ENCODE data around the gene NUDT5. TPM values are rescaled to one million over a fixed set of nuclear protein-coding genes. Genes with fewer than 3 reads are reported as not detected.

Gene NUDT5
- total and polyA plus RNA-seq, 2 donors (not counting 1 experiment from before 2014, with no cell fraction given), result 25.9 to 39.9 TPM

GRCh38 chr10:12207114-12207513, 11.4 kb upstream of the NUDT5 start:
- no CpG with 5 or more reads among the region's 3 CpGs for WGBS (ENCODE audit: insufficient coverage)
- H3K9ac ChIP-seq (ENCODE audit: low read length), result no peak overlapping the region
- ChIA-PET CTCF (interaction anchor here (0.6 kb wide), 1 partner anchor 121 kb away, joined by 4 read pairs; no protein-coding TSS in a partner anchor), POLR2A (no interaction called here)
- no peak overlapping the region for H3K4me3 ChIP-seq (ENCODE audit: control extremely low read depth in 1 of 5, extremely low read depth in 1 of 5, insufficient read depth in 1 of 5, low read depth in 2 of 5, low read length in 4 of 5)
- Mint-ChIP-seq H3K27ac (no peak overlapping the region), H3K9me3 (ENCODE audit: insufficient read depth) (no peaks in the 10 kb centered on the region), H3K4me3 (no peak overlapping the region), H3K27me3 (no peaks in the 10 kb centered on the region), H3K4me1 (peaks cover 25% of the 10 kb centered on the region)
- no peaks in the 10 kb centered on the region for H3K9me3 ChIP-seq (ENCODE audit: control extremely low read depth in 1 of 3, control insufficient read depth in 2 of 3, insufficient read depth in 1 of 3, low read length in 2 of 3)
- H3K27me3 ChIP-seq (replicated peaks in 1 of 4; ENCODE audit: control extremely low read depth in 1 of 4, control insufficient read depth in 3 of 4, insufficient read depth in 4 of 4, low read length in 3 of 4), result no peaks in the 10 kb centered on the region
- intact Hi-C loops (cut with micrococcal nuclease), result no loop called here
- no peak overlapping the region for H2AFZ ChIP-seq (ENCODE audit: insufficient read depth, low read depth, low read length, poor library complexity, severe bottlenecking)
- no peak overlapping the region for H3K27ac ChIP-seq (ENCODE audit: low read length in 2 of 2)
- H3K4me1 ChIP-seq (ENCODE audit: control insufficient read depth in 2 of 2, insufficient read depth in 2 of 2, low read length in 2 of 2), result peaks cover 2 to 3% of the 10 kb centered on the region in 2 donors
- DNase-seq, result no peak
- H3K36me3 ChIP-seq (replicated peaks in 1 of 2; ENCODE audit: control extremely low read depth in 1 of 2, control insufficient read depth in 1 of 2, extremely low read depth in 1 of 2, insufficient read depth in 2 of 2, low read length in 1 of 2), result peaks cover 17 to 83% of the 10 kb centered on the region in 2 experiments
- no peak for TF ChIP-seq EZH2 (IDR thresholded peaks at IDR 0.05; ENCODE audit: borderline replicate concordance, insufficient read depth, low read depth, low read length, poor library complexity, severe bottlenecking)
- TF ChIP-seq, protein P1, sequence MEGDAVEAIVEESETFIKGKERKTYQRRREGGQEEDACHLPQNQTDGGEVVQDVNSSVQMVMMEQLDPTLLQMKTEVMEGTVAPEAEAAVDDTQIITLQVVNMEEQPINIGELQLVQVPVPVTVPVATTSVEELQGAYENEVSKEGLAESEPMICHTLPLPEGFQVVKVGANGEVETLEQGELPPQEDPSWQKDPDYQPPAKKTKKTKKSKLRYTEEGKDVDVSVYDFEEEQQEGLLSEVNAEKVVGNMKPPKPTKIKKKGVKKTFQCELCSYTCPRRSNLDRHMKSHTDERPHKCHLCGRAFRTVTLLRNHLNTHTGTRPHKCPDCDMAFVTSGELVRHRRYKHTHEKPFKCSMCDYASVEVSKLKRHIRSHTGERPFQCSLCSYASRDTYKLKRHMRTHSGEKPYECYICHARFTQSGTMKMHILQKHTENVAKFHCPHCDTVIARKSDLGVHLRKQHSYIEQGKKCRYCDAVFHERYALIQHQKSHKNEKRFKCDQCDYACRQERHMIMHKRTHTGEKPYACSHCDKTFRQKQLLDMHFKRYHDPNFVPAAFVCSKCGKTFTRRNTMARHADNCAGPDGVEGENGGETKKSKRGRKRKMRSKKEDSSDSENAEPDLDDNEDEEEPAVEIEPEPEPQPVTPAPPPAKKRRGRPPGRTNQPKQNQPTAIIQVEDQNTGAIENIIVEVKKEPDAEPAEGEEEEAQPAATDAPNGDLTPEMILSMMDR (IDR thresholded peaks at IDR 0.05), result no peak
- H3K79me2 ChIP-seq (ENCODE audit: control insufficient read depth, insufficient read depth, low read length), result peaks cover 90% of the 10 kb centered on the region
- peaks cover 62% of the 10 kb centered on the region for H4K20me1 ChIP-seq (ENCODE audit: control insufficient read depth, insufficient read depth, low read length, poor library complexity, severe bottlenecking)
- no peak overlapping the region for H3K4me2 ChIP-seq (replicated peaks; ENCODE audit: low read depth, low read length, poor library complexity, severe bottlenecking)
- no peak for ATAC-seq (ENCODE audit: low read depth)

DNA sequence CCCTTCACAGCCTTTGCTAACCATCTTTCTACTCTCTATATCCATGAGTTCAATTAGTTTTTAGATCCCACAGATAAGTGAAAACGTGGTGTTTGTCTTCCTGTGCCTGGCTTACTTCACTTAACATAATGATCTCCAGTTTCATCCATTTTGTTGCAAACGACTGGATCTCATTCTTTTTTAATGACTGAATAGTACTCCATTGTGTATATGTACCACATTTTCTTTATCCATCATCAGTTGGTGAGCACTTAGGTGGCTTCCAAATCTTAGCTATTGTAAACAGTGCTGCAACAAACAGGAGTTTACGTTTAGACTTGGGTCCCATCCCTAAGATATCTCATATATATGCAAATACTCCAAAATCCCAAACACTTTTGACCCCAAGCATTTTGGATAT, 9.4 kb upstream of the NUDT5 start:
- no peaks in the 10 kb centered on the region for H3K27me3 ChIP-seq (replicated peaks in 1 of 4; ENCODE audit: control extremely low read depth in 1 of 4, control insufficient read depth in 3 of 4, insufficient read depth in 4 of 4, low read length in 3 of 4)
- WGBS (ENCODE audit: insufficient coverage), result no CpG with 5 or more reads among the region's 3 CpGs
- CTCF ChIA-PET, result interaction anchor here (2.2 kb wide), 1 partner anchor 9 kb away, joined by 10 read pairs; no protein-coding TSS in a partner anchor
- Mint-ChIP-seq H3K27me3 (no peaks in the 10 kb centered on the region), H3K4me1 (peaks cover 33% of the 10 kb centered on the region), H3K27ac (no peak overlapping the region), H3K9me3 (ENCODE audit: insufficient read depth) (no peaks in the 10 kb centered on the region), H3K4me3 (no peak overlapping the region)
- DNase-seq (no peak), ATAC-seq (ENCODE audit: low read depth) (no peak)
- no peak overlapping the region for H3K9ac ChIP-seq (ENCODE audit: low read length)
- H3K4me2 ChIP-seq (replicated peaks; ENCODE audit: low read depth, low read length, poor library complexity, severe bottlenecking), result no peak overlapping the region
- H3K4me3 ChIP-seq (ENCODE audit: control extremely low read depth in 1 of 5, extremely low read depth in 1 of 5, insufficient read depth in 1 of 5, low read depth in 2 of 5, low read length in 4 of 5), result no peak overlapping the region
- no peak overlapping the region for H3K27ac ChIP-seq (ENCODE audit: low read length in 2 of 2)
- peaks cover 79% of the 10 kb centered on the region for H4K20me1 ChIP-seq (ENCODE audit: control insufficient read depth, insufficient read depth, low read length, poor library complexity, severe bottlenecking)
- no peaks in the 10 kb centered on the region for H3K9me3 ChIP-seq (ENCODE audit: control extremely low read depth in 1 of 3, control insufficient read depth in 2 of 3, insufficient read depth in 1 of 3, low read length in 2 of 3)
- no peak for TF ChIP-seq EZH2 (IDR thresholded peaks at IDR 0.05; ENCODE audit: borderline replicate concordance, insufficient read depth, low read depth, low read length, poor library complexity, severe bottlenecking)
- TF ChIP-seq, protein P1 (IDR thresholded peaks at IDR 0.05), result no peak
- POLR2A ChIA-PET, result no interaction called here
- peaks cover 3% of the 10 kb centered on the region in 2 donors for H3K4me1 ChIP-seq (ENCODE audit: control insufficient read depth in 2 of 2, insufficient read depth in 2 of 2, low read length in 2 of 2)
- H3K36me3 ChIP-seq (replicated peaks in 1 of 2; ENCODE audit: control extremely low read depth in 1 of 2, control insufficient read depth in 1 of 2, extremely low read depth in 1 of 2, insufficient read depth in 2 of 2, low read length in 1 of 2), result peaks cover 13 to 80% of the 10 kb centered on the region in 2 experiments
- intact Hi-C loops (cut with micrococcal nuclease), result no loop called here
- no peak overlapping the region for H2AFZ ChIP-seq (ENCODE audit: insufficient read depth, low read depth, low read length, poor library complexity, severe bottlenecking)
- H3K79me2 ChIP-seq (ENCODE audit: control insufficient read depth, insufficient read depth, low read length), result peaks cover 99% of the 10 kb centered on the region
